Suppressor macrophage treated with lipopolysaccharide for 1 hour (primary cell): ENCODE data around the gene ZFHX2.

ENCODE experiments used
- DNase-seq, 3 donors: peaks; one replicate each; pipeline ENCODE4 v3.0.0-alpha.2; 2020 to 2022

The ZFHX2 gene

DNA sequence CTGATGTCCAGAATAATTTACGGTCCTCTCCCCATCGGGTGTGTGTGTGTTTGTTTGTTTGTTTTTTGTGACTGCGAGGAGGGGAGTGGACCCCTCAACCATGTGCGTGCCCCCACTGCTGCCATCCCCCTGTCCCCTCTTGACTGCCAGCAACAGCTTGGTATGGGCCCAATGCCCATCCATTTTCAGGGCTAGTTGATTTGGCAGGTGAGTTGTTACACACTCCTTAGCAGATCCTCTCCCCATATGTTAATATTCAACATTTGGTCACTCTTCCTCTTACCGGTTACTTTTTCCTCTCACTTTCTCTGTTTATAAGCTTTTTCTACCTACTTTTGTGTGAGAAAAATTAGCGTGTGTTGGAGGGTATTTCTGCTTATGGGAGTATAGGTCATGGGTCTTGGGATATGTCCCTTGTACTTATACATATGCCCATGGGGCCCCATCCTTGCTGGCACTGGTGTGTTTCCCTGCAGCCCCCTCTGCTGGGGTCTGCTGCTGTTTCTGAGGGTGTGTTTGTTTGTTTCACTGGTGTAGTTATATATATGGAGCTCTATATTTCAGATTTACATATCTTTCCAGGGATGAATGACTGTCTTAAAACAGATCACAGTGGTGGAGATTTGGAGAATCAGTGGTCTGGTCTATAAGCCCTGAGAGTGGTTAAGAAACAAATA, 33.8 kb downstream of the ZFHX2 start:
- DNase-seq, result no peak

DNA sequence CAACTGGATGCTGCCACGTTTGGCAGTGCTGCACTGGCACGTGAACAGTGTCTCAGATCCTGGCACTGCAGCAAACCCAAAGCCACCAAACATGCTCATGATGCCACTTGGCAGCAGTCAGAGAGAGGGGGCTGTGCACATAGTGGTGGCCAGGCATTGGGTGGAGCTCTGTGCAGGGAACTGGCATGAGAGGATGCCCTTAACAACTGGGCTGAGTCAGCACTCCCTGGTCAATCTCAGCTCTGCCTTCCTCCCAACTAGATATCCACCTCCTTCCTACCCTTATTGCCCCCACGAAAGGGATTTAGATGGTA, 37.0 kb downstream of the ZFHX2 start:
- DNase-seq, result no peak

DNA sequence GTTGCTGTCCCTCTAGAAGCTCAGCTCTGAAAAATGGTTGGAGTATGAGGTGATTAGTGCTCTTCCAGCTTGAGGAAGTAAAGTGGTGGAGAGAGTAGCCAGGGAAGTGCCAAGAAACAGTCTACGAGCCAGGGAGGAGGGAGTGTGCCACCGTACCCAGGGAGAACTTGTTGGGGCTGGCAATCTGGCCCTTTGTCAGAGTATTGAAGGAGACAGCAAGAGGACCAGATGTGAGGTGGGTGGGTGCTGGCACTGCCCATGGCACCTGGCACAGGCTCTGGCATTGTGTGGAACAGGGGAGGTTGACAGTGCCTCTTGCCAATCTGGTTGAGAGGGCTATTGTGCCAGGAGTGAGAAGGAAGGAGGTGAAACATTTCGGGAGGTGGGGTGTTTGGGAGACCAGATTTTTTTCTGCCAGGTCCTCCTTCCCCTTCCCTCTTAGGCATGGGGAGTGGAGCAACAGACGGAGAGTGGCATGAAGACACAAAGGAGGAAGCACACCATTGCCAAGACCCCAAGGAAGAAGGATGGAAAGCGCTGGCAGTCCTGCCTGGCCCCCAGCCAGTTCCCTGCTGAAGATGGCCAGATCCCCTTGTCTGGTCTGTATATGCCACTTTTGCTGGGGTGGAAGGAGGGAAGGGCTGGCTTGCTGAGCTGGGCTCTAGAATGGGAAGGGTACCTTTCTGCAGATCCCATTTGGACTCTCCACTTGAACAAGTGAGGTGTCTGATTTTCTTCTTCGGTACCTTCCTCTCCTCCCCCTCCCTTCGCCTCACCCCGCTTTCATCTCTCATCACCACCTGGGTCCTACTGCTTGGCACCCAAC, 37.5 kb downstream of the ZFHX2 start:
- DNase-seq, result no peak

DNA sequence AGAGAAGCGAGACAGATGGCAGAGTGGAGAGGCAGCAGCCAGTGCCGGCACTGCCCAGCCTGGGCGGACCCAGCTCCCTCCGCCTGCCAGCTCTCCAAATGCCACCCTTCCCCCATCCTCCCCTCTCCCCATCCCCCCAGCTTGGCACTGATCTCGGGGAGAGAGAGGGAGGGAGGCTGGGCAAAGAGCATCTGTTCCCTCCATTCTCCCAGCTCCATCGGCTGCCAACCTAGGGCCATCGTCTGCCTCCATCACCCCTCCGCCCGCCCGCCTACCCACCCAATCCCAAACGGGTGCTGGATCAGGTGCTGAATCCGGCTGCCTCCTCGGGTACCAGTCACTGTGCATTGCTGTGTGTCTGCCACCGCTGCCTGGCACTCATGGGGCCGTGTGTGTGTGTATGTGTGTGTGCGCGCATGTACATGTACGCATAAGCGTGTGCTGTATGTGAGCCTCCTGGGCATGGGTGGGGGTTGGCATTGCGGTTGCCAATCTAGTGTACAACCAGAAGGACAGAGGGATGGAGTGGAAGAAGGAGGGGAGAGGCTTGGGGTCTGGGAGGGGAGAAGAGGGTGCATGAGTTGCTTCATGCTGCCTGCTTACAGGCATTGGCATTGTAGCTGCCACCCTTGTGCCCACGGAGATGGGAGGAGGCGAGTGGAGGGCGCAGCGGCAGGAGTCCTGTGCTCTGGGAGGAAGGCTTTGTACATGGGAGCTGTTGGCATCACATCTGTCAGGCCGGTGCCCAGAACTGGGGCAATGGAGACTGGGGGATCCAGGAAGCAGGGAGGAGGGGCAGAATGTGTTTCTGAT, 38.4 kb downstream of the ZFHX2 start:
- no peak for DNase-seq

DNA sequence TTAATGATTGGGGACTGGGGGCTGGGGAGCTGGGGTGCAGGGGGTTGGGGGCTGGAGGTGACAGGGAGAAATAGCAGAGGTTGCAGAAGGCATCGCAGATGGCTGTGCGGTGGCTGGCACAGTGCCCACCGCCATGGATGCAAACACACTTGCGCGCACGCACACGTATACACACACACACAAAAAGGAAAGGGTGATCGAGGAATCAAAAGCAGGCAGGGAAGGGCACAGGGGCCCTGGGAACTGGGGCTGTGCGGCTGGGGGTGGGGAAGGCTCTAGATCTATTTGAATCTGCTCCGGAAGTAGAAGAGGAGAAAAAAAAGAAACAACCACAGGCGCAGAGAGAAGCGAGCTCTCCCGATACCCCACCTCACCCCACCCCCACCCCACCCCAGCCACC, 39.4 kb downstream of the ZFHX2 start:
- no peak for DNase-seq

DNA sequence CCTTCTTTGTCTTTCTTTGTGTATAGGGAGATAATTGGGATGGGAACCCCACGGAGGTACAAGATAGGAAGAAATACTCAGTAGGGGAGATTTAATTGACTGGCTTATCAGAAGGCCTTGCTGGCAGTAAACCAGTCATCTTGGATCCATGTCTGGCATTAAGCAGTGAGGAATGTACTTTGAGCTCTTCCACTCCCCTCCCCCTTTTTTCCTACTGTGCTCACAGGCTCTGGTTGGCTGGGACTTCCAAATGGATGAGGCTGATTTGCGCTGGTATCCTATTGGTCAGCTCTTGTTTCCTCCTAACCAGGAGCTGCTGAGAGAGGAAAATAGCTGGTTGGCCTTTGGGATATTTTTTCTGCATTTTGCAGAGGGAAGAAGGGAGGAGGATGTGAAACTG, 57.3 kb downstream of the ZFHX2 start:
- DNase-seq, result no peak

DNA sequence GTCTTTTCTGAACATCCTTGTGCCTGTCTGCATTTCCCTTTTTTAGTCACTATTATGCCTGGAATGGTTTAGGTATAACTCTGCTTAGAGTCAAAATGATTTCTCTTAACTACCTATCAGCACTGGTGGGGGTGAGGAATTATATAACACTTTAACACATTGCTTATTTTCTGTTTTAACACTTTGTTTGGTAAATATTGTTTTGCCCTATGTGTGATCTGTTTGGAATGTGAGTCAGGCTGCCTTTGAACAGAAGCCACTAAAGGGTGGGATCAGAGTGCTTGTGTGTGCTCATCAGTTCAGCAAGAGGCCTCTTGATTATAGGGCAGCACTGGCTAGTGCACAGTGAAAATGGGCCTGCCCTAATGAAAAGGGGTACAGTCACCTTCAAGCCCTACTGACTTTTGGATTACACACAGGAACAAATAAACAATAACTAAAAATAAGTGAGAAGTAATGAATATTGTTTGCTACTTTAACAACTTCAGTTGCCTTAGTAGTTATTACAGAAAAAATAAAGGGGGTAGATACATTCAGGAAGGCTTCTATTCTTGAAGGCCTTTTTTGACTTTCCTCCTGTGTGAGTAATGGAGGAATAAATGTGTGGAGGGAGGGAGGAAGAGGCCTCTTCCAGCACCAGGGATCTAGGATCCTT, 58.8 kb downstream of the ZFHX2 start:
- no peak for DNase-seq

DNA sequence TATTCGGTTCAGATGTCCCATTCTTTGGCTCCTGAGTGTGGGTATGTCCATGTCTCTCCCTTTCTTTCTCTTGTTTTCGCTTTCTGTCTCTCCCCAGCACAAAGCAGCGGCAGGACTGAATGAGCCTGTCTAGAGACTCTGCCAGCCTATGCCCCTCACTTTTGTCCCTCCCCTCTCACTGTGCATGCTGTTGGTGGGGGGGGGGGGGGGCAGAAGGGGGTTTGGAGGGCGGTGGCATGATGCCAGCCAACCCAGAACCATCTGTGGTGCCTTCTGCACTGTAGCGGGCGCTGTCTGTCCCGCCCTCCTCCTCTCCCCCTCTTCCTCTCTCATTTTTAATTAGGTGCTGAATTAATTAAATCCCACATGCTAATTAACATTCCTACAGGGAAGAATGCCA, 64.3 kb downstream of the ZFHX2 start:
- no peak for DNase-seq

DNA sequence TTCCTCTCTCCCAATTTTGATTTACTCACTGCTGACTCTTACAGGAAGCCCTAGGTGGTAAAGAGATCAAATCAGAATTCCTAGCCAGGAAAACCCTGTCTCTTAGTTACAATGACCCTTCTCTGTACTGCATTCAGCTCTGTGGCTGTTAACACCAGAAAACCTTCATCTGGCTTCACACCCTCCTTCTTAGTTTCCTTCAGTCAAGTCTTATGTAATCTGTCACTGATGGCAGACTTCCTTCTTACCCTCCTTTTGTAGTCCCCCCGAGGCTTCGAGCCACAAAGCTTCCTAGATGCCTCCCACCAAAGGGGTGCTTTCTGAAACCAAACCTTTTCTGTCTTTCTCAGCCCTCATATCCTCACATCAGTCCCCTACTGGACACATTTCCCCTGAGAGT, 65.5 kb downstream of the ZFHX2 start:
- no peak for DNase-seq

DNA sequence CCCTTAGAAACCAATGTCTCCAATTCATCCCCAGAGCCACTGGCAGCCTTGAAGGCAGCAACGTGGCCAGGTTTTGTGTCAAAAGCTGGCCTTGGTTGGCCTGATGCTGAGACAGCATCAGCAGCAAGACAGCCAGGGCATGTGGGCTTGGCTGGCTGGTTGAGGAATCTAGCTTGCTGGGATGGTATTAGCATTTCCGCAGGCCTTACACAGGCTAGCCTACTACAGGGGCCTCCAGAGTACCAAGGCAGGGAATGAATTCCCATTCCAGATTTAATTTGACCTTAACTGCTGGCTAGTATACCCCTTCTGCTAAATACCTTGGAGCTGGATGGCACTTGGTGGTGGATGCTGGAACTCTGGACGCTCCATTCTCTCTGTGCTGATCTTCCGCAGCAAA, 66.2 kb downstream of the ZFHX2 start:
- no peak for DNase-seq

DNA sequence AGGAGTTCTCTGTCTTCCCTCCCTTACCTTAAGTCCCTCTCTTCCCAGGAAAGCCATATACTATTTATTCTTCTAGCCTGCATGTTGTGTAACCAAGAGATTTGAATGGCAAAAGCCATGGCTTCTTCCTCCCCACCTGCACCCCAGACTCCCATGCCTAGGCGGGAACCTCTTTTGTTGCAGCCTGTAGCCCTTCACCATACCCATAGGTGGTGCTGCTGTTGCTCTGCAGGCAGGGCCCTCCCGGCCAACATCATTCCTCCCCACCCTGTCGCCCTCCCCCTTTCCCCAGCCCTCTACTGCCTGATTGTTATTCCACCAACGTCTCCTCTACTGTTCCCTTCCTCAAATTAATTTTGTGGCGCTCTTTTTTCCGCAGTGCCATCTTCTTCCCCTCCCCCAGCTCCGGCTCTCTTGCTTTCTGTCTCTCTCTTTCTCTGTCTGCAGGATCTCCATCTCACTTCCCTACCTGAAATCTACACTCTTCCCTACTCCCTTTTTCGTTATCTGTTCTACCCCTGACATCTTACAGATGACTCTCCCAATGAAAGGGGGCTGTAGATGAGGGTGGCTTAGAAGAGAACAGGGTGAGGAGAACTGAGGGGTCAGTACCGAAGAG, 68.2 kb downstream of the ZFHX2 start:
- DNase-seq, result peak in 2 of 3 donors; percentile 5 to 26

DNA sequence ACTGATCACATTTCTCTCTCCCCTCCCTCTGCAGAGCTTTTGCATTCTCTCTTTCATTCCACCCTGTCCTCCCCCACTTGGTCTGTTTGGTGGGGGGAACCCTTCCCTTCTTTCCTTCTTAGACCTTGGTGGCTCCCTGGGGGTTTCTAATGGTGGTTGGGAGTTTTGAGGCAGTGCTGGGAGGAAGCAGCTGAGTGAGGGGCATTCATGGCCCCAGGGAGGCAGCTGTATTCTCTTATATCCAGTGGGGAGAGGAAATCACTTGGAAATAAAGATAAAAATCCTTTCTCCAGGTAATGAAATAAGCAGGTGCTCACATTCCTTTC, 68.8 kb downstream of the ZFHX2 start:
- DNase-seq, result no peak

DNA sequence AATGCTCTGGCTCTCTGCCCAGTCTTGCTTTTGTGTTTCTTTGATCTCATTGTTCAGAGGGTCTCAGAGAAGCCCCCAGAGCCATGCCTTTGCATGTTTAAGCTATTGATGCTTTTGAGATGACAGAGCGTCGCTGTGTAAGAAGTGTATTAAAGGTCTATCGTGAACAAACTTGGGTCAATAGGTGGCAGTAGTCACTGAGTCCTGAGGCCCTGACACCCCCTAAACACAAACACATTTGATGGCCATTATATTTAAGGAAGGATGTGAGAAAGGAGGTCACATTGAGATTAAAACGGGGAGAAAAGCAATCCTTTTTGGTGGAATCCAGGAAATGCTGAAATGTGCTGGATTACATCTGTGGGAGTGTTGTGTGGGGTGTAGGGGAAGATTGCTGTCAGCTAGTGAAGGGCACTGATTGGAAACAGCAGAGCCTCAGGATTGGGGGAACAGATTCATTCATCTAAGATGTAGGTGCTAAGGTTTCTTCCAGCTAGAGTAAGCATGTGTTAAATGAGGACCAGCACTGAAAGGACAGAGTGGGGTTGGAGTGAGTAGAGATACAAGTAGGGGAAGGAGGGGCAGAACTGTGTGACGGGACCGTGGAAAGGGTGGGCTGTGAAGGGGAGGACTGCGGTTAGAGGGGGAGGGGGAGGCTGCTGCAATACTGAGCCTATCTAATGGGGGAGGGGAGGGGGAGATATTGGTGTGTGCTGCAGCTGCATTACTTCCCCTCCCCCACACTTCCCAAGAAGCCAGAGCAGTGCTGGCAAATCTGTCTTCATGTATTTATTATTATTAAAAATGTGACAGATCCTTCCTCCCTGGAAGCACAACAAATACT, 69.4 kb downstream of the ZFHX2 start:
- no peak for DNase-seq

DNA sequence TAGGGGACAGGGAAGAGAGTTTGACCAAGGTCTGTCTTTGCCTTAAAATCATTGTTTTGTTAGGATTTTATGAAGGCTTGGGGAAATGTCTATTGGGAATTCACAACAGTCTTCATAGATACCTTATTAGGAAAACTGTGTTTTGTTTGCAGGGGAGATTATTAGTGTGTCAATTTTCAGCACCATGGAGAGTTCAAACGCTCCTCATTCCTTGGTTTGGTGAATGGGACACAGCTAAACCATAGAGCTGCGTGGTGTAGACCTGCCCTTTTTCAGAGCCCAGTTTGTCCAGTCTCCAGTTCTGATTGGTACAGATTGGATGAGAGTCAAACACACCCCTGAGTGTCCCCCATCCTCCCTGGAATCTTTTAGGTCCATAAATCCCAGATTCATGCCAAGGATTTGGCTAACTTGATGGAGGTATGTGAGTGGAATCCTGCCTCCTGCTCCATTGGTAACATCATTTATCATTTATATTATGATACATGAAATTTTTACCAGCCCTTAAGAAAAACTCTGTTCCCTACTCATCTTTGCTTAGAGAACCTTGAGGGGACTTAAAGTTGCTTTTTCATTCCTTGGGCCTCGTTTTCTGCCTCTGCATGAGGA, 70.1 kb downstream of the ZFHX2 start:
- peak in 1 of 3 donors; percentile 21 for DNase-seq

DNA sequence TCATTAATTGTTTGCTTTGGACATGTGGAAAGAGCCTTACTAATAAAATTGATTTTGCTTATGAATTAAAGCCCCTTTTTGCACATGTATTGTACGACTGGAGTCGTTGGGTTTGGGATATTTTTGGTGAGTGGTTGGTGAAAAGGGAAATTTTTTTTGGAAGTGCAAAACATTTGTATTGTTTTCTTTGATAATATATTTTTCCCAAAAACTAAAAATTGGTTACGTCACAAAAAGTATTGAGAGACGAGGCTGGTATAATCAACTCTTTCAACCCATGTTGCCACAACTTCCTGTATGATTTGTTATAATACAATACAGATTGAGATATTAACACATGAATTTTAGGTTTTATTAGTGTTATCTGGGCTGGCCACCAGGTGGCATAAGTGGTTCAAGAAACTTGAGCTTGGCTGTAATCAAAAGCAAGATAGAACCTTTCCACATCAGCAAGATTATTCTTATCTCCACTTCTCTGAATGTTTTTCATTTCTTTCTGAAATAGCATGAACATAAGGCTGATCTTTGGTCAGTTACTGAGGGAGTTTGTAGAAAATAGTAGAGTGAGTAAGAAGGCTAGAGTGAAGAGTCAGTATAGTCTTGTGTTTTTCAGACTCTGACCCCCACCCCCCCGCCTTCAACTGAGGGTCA, 73.3 kb downstream of the ZFHX2 start:
- peak; percentile 80 to 85 (median 84) for DNase-seq

DNA sequence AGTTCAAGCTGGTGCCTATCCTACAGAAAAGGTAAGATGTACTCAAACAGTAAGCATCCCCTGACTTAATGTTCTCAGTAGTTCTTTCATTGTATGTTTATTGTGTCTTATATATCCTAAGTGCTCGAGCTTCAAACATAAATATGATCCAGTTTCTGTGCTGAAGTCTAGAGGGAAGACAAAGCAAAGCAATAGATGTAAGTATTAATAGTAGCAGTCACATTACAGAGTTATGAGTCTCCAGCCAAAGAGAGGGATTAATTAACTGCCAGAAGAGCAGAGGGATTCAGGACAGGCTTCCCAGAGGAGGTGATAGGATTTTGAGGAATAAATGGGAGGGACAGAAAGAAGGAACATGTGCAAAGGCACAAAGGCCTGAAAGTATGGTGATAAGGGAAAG, 80.6 kb downstream of the ZFHX2 start:
- DNase-seq, result no peak
